ENCODE results near the gene HSFX3. TPM values are rescaled to one million over a fixed set of nuclear protein-coding genes. Genes with fewer than 3 reads are reported as not detected.

The HSFX3 gene
- total and polyA plus RNA-seq, 4 experiments from 2014 or later: not detected

DNA sequence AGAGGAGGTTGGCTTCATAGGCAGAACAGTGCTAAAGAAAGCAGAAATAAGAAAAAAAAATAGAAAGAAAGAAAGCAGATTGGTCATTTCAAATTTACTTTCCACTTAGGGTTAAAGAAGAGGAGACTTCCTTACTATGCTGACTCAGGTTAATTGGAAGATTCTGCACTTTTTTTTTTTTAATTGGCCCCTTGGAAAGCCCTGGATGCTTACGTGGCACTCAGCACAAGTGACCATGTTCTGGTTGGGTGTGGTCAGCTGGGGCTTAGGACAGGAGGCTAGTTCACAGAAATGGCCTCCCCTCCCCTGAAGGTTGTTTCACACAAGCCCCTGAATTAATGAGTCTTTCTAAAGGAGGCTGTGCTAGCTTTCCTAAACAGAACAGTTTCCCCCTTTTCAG lies 23.0 kb upstream of the HSFX3 start:
- H3K36me3 Mint-ChIP-seq: no peaks in the 10 kb centered on the region
- no peaks in the 10 kb centered on the region for H3K36me3 ChIP-seq (ENCODE audit: insufficient read depth, low read length)
- H3K27me3 ChIP-seq (ENCODE audit: insufficient read depth, low read length): no peaks in the 10 kb centered on the region
- no peaks in the 10 kb centered on the region for H3K4me1 Mint-ChIP-seq
- no peaks in the 10 kb centered on the region for H3K9me3 ChIP-seq (ENCODE audit: control insufficient read depth in 1 of 2, low read length in 2 of 2)
- no peak overlapping the region for H3K27ac Mint-ChIP-seq
- no peaks in the 10 kb centered on the region for H3K4me1 ChIP-seq (ENCODE audit: insufficient read depth, low read length)
- no peak overlapping the region for H3K27ac ChIP-seq (ENCODE audit: low read depth, low read length)
- H3K27me3 Mint-ChIP-seq: no peaks in the 10 kb centered on the region
- no peak overlapping the region for H3K4me3 ChIP-seq (ENCODE audit: low read length in 2 of 2)
- H3K9me3 Mint-ChIP-seq: no peaks in the 10 kb centered on the region
- CTCF ChIA-PET (ENCODE audit: partially characterized antibody): no interaction called here
- no peak overlapping the region for H3K4me3 Mint-ChIP-seq
- POLR2A ChIA-PET (ENCODE audit: partially characterized antibody): no interaction called here
- DNase-seq: no peak
- intact Hi-C loops (cut with micrococcal nuclease): no loop called here

DNA sequence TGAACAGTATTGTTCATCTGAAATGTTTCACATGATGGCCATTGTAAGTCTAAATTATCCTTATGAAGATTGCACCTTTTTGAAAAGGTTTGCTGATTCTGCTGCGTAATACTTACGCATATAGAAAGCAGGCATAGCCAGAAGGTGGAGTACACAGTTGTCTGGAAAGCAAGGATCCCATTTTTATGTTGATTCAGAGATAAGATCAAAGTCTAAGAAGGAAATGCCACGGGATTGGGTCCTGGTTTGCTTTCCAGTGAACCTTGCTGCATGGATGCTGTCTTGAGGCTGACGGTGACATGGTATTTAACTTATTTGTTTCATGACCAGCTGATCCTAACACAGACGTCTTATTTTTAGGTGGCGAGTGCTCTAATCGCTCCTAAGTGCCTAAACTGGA lies 22.0 kb upstream of the HSFX3 start:
- Mint-ChIP-seq H3K27ac (no peak overlapping the region), H3K4me1 (no peaks in the 10 kb centered on the region), H3K36me3 (no peaks in the 10 kb centered on the region), H3K27me3 (no peaks in the 10 kb centered on the region), H3K4me3 (no peak overlapping the region), H3K9me3 (no peaks in the 10 kb centered on the region)
- ChIA-PET CTCF (ENCODE audit: partially characterized antibody) (no interaction called here), POLR2A (ENCODE audit: partially characterized antibody) (no interaction called here)
- H3K27me3 ChIP-seq (ENCODE audit: insufficient read depth, low read length): no peaks in the 10 kb centered on the region
- no peaks in the 10 kb centered on the region for H3K4me1 ChIP-seq (ENCODE audit: insufficient read depth, low read length)
- no peaks in the 10 kb centered on the region for H3K9me3 ChIP-seq (ENCODE audit: control insufficient read depth in 1 of 2, low read length in 2 of 2)
- H3K36me3 ChIP-seq (ENCODE audit: insufficient read depth, low read length): no peaks in the 10 kb centered on the region
- DNase-seq: no peak
- no peak overlapping the region for H3K4me3 ChIP-seq (ENCODE audit: low read length in 2 of 2)
- intact Hi-C loops (cut with micrococcal nuclease): no loop called here
- H3K27ac ChIP-seq (ENCODE audit: low read depth, low read length): no peak overlapping the region

DNA sequence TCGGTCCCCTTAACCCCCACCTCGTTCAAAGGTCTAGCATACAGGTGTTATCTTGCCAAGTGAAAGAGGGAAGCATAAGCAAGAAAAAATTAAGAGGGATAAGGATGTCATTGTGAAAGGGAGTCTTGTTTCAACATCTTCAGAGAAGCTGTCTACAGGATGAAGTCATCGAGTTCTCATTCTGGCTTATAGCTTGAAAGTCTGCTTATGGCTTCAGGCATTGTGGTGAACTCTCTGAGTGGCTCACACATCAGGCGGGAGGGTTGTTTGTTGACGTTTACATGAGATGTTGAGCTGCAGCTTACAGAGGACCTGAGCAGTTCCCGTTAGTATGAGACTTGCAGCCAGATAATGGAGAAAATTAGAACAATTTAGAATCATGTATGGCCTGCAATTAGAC lies 20.9 kb upstream of the HSFX3 start:
- no peak overlapping the region for H3K4me3 Mint-ChIP-seq
- H3K9me3 Mint-ChIP-seq: no peaks in the 10 kb centered on the region
- no peak overlapping the region for H3K4me3 ChIP-seq (ENCODE audit: low read length in 2 of 2)
- intact Hi-C loops (cut with micrococcal nuclease): no loop called here
- no peaks in the 10 kb centered on the region for H3K9me3 ChIP-seq (ENCODE audit: control insufficient read depth in 1 of 2, low read length in 2 of 2)
- no peaks in the 10 kb centered on the region for H3K27me3 Mint-ChIP-seq
- POLR2A ChIA-PET (ENCODE audit: partially characterized antibody): no interaction called here
- no peaks in the 10 kb centered on the region for H3K36me3 ChIP-seq (ENCODE audit: insufficient read depth, low read length)
- CTCF ChIA-PET (ENCODE audit: partially characterized antibody): no interaction called here
- H3K4me1 ChIP-seq (ENCODE audit: insufficient read depth, low read length): no peaks in the 10 kb centered on the region
- no peak for DNase-seq
- no peaks in the 10 kb centered on the region for H3K4me1 Mint-ChIP-seq
- H3K27ac Mint-ChIP-seq: no peak overlapping the region
- H3K27me3 ChIP-seq (ENCODE audit: insufficient read depth, low read length): no peaks in the 10 kb centered on the region
- no peaks in the 10 kb centered on the region for H3K36me3 Mint-ChIP-seq
- H3K27ac ChIP-seq (ENCODE audit: low read depth, low read length): no peak overlapping the region

DNA sequence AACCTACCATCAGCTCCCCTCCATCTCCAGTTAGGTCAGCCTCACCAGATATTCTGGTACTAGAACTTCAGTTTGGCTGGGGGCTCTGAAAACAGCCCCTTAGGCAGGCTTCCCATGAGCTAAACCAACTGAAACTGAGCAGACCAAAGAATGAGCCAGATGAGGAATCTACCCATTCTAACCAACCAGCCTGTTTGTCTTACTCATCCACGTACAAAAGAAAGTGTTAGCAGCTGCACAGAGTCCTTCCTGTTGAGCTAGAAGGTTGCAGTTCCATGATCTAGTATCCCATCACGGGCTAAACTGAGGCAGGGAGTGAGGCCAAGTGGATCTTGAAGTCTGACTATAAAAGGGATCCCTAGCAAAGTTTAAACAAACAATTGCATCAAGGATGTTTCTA lies 20.0 kb upstream of the HSFX3 start:
- Mint-ChIP-seq H3K27me3 (no peaks in the 10 kb centered on the region), H3K27ac (no peak overlapping the region), H3K9me3 (no peaks in the 10 kb centered on the region), H3K36me3 (no peaks in the 10 kb centered on the region), H3K4me1 (no peaks in the 10 kb centered on the region), H3K4me3 (no peak overlapping the region)
- H3K9me3 ChIP-seq (ENCODE audit: control insufficient read depth in 1 of 2, low read length in 2 of 2): no peaks in the 10 kb centered on the region
- intact Hi-C loops (cut with micrococcal nuclease): no loop called here
- H3K27ac ChIP-seq (ENCODE audit: low read depth, low read length): no peak overlapping the region
- no peaks in the 10 kb centered on the region for H3K4me1 ChIP-seq (ENCODE audit: insufficient read depth, low read length)
- CTCF ChIA-PET (ENCODE audit: partially characterized antibody): no interaction called here
- no peaks in the 10 kb centered on the region for H3K27me3 ChIP-seq (ENCODE audit: insufficient read depth, low read length)
- no peak for DNase-seq
- no peak overlapping the region for H3K4me3 ChIP-seq (ENCODE audit: low read length in 2 of 2)
- no peaks in the 10 kb centered on the region for H3K36me3 ChIP-seq (ENCODE audit: insufficient read depth, low read length)
- POLR2A ChIA-PET (ENCODE audit: partially characterized antibody): no interaction called here

DNA sequence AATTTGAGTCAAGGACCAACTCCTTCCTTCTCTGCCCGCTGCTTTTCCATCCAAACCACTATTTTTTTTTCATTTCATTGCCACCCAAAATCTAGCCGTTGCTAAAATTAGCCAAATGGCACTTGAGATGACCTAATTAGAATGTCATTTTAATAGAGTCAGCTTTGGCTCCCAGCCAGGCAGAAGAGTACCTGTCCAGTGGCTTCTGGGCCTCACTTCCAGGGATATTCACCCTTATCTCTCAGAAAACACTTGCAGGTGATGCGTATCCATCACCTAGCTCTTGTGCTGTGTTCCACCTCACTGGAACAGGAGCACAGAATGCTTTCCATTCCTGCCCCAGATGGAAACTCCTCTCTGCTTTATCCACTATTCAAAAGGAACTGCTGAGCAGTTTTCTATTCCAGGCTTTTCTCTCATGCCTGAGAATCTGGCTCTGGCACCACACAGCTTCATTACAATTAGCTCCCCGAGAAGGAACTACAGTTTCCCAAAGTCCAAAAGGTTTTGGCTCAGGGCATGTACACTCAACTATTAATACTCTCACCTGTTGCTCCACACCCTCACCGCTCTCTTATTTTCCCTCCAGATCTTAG lies 19.1 kb upstream of the HSFX3 start:
- Histone ChIP-seq H3K9me3 (ENCODE audit: control insufficient read depth in 1 of 2, low read length in 2 of 2) (no peaks in the 10 kb centered on the region), H3K4me1 (ENCODE audit: insufficient read depth, low read length) (no peaks in the 10 kb centered on the region), H3K27me3 (ENCODE audit: insufficient read depth, low read length) (no peaks in the 10 kb centered on the region), H3K36me3 (ENCODE audit: insufficient read depth, low read length) (no peaks in the 10 kb centered on the region), H3K27ac (ENCODE audit: low read depth, low read length) (no peak overlapping the region), H3K4me3 (ENCODE audit: low read length in 2 of 2) (no peak overlapping the region)
- intact Hi-C loops (cut with micrococcal nuclease): no loop called here
- no peaks in the 10 kb centered on the region for H3K27me3 Mint-ChIP-seq
- DNase-seq: no peak
- no peak overlapping the region for H3K4me3 Mint-ChIP-seq
- ChIA-PET POLR2A (ENCODE audit: partially characterized antibody) (no interaction called here), CTCF (ENCODE audit: partially characterized antibody) (no interaction called here)
- H3K4me1 Mint-ChIP-seq: no peaks in the 10 kb centered on the region
- no peaks in the 10 kb centered on the region for H3K9me3 Mint-ChIP-seq
- no peaks in the 10 kb centered on the region for H3K36me3 Mint-ChIP-seq
- H3K27ac Mint-ChIP-seq: no peak overlapping the region

DNA sequence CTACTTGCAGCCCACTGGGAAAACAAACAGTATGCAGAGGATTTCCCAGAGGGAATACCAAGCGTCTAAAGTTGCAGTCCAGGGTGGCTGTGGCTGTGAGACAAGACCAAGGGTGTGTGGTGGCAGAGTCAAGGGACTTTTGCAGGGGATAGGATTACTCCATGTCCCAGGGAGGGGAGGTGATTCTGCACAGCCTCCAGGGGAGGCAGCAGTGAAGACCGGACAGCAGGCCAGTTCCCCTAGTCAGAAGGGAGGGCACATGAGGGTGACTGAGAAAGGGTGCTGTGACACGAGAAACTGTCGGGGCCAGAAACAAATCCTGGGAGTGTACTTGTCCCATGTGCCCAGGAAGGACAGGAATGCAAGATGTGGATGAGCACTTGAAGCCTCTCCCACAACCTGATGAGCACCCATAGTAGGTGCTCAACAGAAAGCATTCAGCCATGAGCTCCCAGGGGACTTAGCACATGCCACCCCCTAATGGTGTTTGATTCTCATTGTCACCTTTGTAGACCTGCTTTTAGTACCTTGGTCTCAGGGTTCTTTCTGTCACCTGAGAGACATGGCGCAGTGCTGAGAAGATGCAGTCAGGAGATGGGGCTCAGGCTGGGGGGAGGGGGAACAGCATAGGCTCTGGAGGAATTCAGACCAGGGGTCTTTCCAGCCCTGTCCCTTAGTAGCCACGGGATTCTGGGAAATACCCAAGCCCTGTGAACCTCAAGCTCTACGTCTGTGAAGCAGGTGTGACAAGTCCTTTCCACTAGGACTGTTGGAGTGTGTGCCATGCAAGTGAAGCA lies 18.1 kb upstream of the HSFX3 start:
- intact Hi-C loops (cut with micrococcal nuclease): no loop called here
- Mint-ChIP-seq H3K9me3 (no peaks in the 10 kb centered on the region), H3K4me1 (no peaks in the 10 kb centered on the region), H3K36me3 (no peaks in the 10 kb centered on the region), H3K27ac (no peak overlapping the region), H3K27me3 (no peaks in the 10 kb centered on the region), H3K4me3 (no peak overlapping the region)
- H3K36me3 ChIP-seq (ENCODE audit: insufficient read depth, low read length): no peaks in the 10 kb centered on the region
- DNase-seq: peak in 1 of 5 donors; percentile 23
- no peaks in the 10 kb centered on the region for H3K27me3 ChIP-seq (ENCODE audit: insufficient read depth, low read length)
- ChIA-PET POLR2A (ENCODE audit: partially characterized antibody) (no interaction called here), CTCF (ENCODE audit: partially characterized antibody) (no interaction called here)
- H3K27ac ChIP-seq (ENCODE audit: low read depth, low read length): no peak overlapping the region
- H3K4me3 ChIP-seq (ENCODE audit: low read length in 2 of 2): no peak overlapping the region
- H3K4me1 ChIP-seq (ENCODE audit: insufficient read depth, low read length): no peaks in the 10 kb centered on the region
- H3K9me3 ChIP-seq (ENCODE audit: control insufficient read depth in 1 of 2, low read length in 2 of 2): no peaks in the 10 kb centered on the region

DNA sequence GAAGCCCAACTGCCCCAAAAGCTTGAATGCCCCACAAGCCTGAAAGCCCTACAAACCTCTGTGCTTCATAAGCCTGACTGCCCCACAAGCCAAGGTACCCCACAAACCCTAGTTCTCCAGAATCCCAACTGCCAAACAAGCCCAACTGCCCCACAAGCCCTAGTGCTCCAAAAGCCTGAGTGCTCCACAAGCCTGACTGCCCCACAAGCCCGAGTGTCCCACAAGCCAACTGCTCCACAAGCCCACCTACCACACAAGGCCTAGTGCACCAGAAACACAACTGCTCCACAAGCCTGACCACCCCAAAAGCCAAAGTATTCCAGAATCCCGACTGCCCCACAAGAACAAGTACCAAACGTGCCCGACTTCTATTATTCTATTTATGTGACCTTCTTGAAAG lies 13.6 kb upstream of the HSFX3 start:
- intact Hi-C loops (cut with micrococcal nuclease): no loop called here
- CTCF ChIA-PET (ENCODE audit: partially characterized antibody): no interaction called here
- Histone ChIP-seq H3K4me3 (ENCODE audit: low read length in 2 of 2) (no peak overlapping the region), H3K4me1 (ENCODE audit: insufficient read depth, low read length) (no peaks in the 10 kb centered on the region), H3K27ac (ENCODE audit: low read depth, low read length) (no peak overlapping the region), H3K9me3 (ENCODE audit: control insufficient read depth in 1 of 2, low read length in 2 of 2) (no peaks in the 10 kb centered on the region), H3K27me3 (ENCODE audit: insufficient read depth, low read length) (no peaks in the 10 kb centered on the region), H3K36me3 (ENCODE audit: insufficient read depth, low read length) (no peaks in the 10 kb centered on the region)
- Mint-ChIP-seq H3K9me3 (no peaks in the 10 kb centered on the region), H3K27ac (no peak overlapping the region), H3K4me3 (no peak overlapping the region), H3K36me3 (no peaks in the 10 kb centered on the region), H3K27me3 (no peaks in the 10 kb centered on the region), H3K4me1 (no peaks in the 10 kb centered on the region)
- DNase-seq: no peak
- POLR2A ChIA-PET (ENCODE audit: partially characterized antibody): no interaction called here
